SU-DHL-6 (cell line): ENCODE results near the gene EED.

Experiments
- H2AFZ ChIP-seq: fragments of 200-600 bp; sonication (generic); 2 replicates; pipeline ENCODE4 v1.6.1; 2014; ENCODE audit warnings: low read depth, mild to moderate bottlenecking, moderate library complexity, mixed read lengths, antibody characterized with exemption, low read length; ENCODE audit not compliant: severe bottlenecking
- H3F3A ChIP-seq: fragments of 200-600 bp; shearing (Covaris generic); 2 replicates; pipeline ENCODE4 v1.6.0; 2016; ENCODE audit warnings: antibody characterized with exemption, mild to moderate bottlenecking; ENCODE audit not compliant: insufficient read depth
- H3K27ac ChIP-seq: fragments of 200-600 bp; sonication (generic); 2 replicates; pipeline ENCODE4 v1.5.1; 2016; ENCODE audit warnings: low read depth, mild to moderate bottlenecking, low read length, moderate library complexity, mixed read lengths
- H3K27me3 ChIP-seq: fragments of 200-600 bp; sonication (generic), shearing (Covaris generic); 2 replicates; pipeline ENCODE4 v1.6.0; 2014; ENCODE audit warnings: mild to moderate bottlenecking, low read length
- H3K36me3 ChIP-seq: fragments of 200-600 bp; sonication (generic); 2 replicates; pipeline ENCODE4 v1.6.1; 2014; ENCODE audit warnings: mild to moderate bottlenecking, low read length, mixed read lengths
- H3K4me2 ChIP-seq: fragments of 300-600, 200-600 bp; shearing (Covaris generic), sonication (generic); 2 replicates; pipeline ENCODE4 v1.6.0; 2014; ENCODE audit warnings: low read length, low read depth, mild to moderate bottlenecking; ENCODE audit not compliant: poor library complexity, severe bottlenecking
- H3K4me3 ChIP-seq: fragments of 200-600 bp; sonication (generic); 2 replicates; pipeline ENCODE4 v1.5.1; 2014; ENCODE audit warnings: antibody characterized with exemption, low read length, mild to moderate bottlenecking, mixed read lengths; ENCODE audit not compliant: insufficient read depth, poor library complexity, severe bottlenecking
- H3K79me2 ChIP-seq: fragments of 200-600 bp; sonication (generic); 2 replicates; pipeline ENCODE4 v1.6.1; 2014; ENCODE audit warnings: mild to moderate bottlenecking, low read length, moderate library complexity; ENCODE audit not compliant: insufficient read depth
- H3K9ac ChIP-seq: fragments of 200-600 bp; sonication (generic); 2 replicates; pipeline ENCODE4 v1.7.0; 2014; ENCODE audit warnings: mild to moderate bottlenecking, low read length
- H3K9me2 ChIP-seq: fragments of 200-600 bp; sonication (generic); replicated peaks from 2 replicates; pipeline ENCODE4 v1.6.1; 2014; ENCODE audit warnings: low read length; ENCODE audit not compliant: insufficient read depth
- H3K9me3 ChIP-seq: fragments of 200-600 bp; sonication (generic); 2 replicates; pipeline ENCODE4 v1.6.1; 2014; ENCODE audit warnings: low read length, mixed read lengths; ENCODE audit not compliant: insufficient read depth
- H4K20me1 ChIP-seq: fragments of 200-600 bp; sonication (generic); 2 replicates; pipeline ENCODE4 v1.6.1; 2014; ENCODE audit warnings: low read depth, mild to moderate bottlenecking, antibody characterized with exemption, low read length, moderate library complexity, mixed read lengths
- CTCF ChIP-seq: fragments of 200-600 bp; sonication (generic); IDR thresholded peaks from one replicate; pipeline ENCODE4 v1.5.1; 2017; ENCODE audit warnings: antibody characterized with exemption, mild to moderate bottlenecking, low read length, moderate library complexity; ENCODE audit not compliant: insufficient read depth, poor library complexity, severe bottlenecking
- EZH2phosphoT487 ChIP-seq: fragments of 200-600 bp; sonication (generic), shearing (Covaris generic); conservative IDR thresholded peaks from 2 replicates; pipeline ENCODE4 v1.6.1; 2018; ENCODE audit warnings: mild to moderate bottlenecking, antibody characterized with exemption, low read length, moderate library complexity, mixed read lengths

Gene EED

GRCh38 chr11:86205421-86206336 lies 38.9 kb upstream of the EED start:
- no peak overlapping the region for H3K4me2 ChIP-seq
- H3K9ac ChIP-seq, result no peak overlapping the region
- no peak overlapping the region for H3K27ac ChIP-seq
- no peaks in the 10 kb centered on the region for H3K9me2 ChIP-seq
- no peaks in the 10 kb centered on the region for H3K36me3 ChIP-seq
- no peak overlapping the region for H3K4me3 ChIP-seq
- H3F3A ChIP-seq, result peaks cover 4% of the 10 kb centered on the region; the same call in 1 of the 2 replicates
- no peaks in the 10 kb centered on the region for H3K9me3 ChIP-seq
- H4K20me1 ChIP-seq, result no peaks in the 10 kb centered on the region
- TF ChIP-seq EZH2phosphoT487 (no peak), CTCF (no peak)
- no peak overlapping the region for H2AFZ ChIP-seq
- H3K27me3 ChIP-seq, result no peaks in the 10 kb centered on the region
- H3K79me2 ChIP-seq, result no peaks in the 10 kb centered on the region

GRCh38 chr11:86206337-86206695 lies 38.2 kb upstream of the EED start:
- H3K27me3 ChIP-seq, result no peaks in the 10 kb centered on the region
- peaks cover 4% of the 10 kb centered on the region; the same call in 1 of the 2 replicates for H3F3A ChIP-seq
- H2AFZ ChIP-seq, result no peak overlapping the region
- no peaks in the 10 kb centered on the region for H4K20me1 ChIP-seq
- no peak overlapping the region for H3K4me3 ChIP-seq
- no peak overlapping the region for H3K4me2 ChIP-seq
- H3K79me2 ChIP-seq, result no peaks in the 10 kb centered on the region
- no peak for TF ChIP-seq EZH2phosphoT487
- no peak for TF ChIP-seq CTCF
- no peaks in the 10 kb centered on the region for H3K9me2 ChIP-seq
- H3K36me3 ChIP-seq, result no peaks in the 10 kb centered on the region
- no peak overlapping the region for H3K27ac ChIP-seq
- H3K9me3 ChIP-seq, result no peaks in the 10 kb centered on the region
- no peak overlapping the region for H3K9ac ChIP-seq

GRCh38 chr11:86207413-86207812 lies 37.1 kb upstream of the EED start:
- Histone ChIP-seq H3K27ac (no peak overlapping the region), H2AFZ (no peak overlapping the region), H3F3A (peaks cover 4% of the 10 kb centered on the region; the same call in 1 of the 2 replicates), H4K20me1 (no peaks in the 10 kb centered on the region), H3K4me3 (no peak overlapping the region), H3K79me2 (no peaks in the 10 kb centered on the region), H3K27me3 (no peaks in the 10 kb centered on the region), H3K36me3 (no peaks in the 10 kb centered on the region), H3K4me2 (no peak overlapping the region), H3K9ac (no peak overlapping the region), H3K9me3 (no peaks in the 10 kb centered on the region), H3K9me2 (no peaks in the 10 kb centered on the region)
- TF ChIP-seq EZH2phosphoT487 (no peak), CTCF (no peak)
